PFSK-1 (cell line): ENCODE measurements around the gene ADGRB3.

ENCODE experiments used
- POLR2AphosphoS5 ChIP-seq: IDR thresholded peaks from 2 replicates; pipeline ENCODE4 v1.6.1; 2012; ENCODE audit warnings: low read depth, mild to moderate bottlenecking, control low read depth, low read length, moderate library complexity
- SIN3A ChIP-seq: IDR thresholded peaks from 2 replicates; pipeline ENCODE4 v1.6.1; 2012; ENCODE audit warnings: mild to moderate bottlenecking, low read length, moderate library complexity, borderline replicate concordance; ENCODE audit not compliant: insufficient read depth
- TF ChIP-seq, protein P1 (sequence below), 2 experiments: IDR thresholded peaks; 2 replicates each; pipeline versions ENCODE4 v1.6.1 to v1.8.0; 2011 to 2012; ENCODE audit warnings: low read depth in 2 of 2, low read length in 2 of 2, control low read depth in 1 of 2, inconsistent platforms in 1 of 2, mild to moderate bottlenecking in 1 of 2, moderate library complexity in 1 of 2; ENCODE audit not compliant: insufficient read depth in 1 of 2

DNA sequence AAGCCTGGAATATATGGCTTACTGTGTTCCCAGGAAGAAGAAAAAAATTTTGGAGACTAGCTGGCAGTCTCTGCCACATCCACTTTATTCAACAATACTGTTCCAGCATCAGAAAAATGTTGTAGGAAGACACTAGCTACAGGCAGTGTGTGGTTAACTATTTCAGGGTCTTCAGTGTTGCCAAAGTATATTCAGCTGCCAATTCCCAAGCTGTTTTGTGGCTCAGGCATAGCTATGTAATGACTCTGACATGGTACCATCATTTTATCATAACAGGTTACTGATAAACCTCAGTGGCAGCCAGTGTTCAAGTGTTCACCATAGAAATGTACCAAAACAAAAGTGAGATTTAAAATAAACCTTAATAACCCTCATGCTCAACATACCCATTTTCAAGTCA is 503.1 kb downstream of the ADGRB3 start:
- TF ChIP-seq SIN3A (no peak), POLR2AphosphoS5 (no peak)
- TF ChIP-seq, protein P1, sequence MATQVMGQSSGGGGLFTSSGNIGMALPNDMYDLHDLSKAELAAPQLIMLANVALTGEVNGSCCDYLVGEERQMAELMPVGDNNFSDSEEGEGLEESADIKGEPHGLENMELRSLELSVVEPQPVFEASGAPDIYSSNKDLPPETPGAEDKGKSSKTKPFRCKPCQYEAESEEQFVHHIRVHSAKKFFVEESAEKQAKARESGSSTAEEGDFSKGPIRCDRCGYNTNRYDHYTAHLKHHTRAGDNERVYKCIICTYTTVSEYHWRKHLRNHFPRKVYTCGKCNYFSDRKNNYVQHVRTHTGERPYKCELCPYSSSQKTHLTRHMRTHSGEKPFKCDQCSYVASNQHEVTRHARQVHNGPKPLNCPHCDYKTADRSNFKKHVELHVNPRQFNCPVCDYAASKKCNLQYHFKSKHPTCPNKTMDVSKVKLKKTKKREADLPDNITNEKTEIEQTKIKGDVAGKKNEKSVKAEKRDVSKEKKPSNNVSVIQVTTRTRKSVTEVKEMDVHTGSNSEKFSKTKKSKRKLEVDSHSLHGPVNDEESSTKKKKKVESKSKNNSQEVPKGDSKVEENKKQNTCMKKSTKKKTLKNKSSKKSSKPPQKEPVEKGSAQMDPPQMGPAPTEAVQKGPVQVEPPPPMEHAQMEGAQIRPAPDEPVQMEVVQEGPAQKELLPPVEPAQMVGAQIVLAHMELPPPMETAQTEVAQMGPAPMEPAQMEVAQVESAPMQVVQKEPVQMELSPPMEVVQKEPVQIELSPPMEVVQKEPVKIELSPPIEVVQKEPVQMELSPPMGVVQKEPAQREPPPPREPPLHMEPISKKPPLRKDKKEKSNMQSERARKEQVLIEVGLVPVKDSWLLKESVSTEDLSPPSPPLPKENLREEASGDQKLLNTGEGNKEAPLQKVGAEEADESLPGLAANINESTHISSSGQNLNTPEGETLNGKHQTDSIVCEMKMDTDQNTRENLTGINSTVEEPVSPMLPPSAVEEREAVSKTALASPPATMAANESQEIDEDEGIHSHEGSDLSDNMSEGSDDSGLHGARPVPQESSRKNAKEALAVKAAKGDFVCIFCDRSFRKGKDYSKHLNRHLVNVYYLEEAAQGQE (IDR thresholded peaks at IDR 0.05; ENCODE audit: insufficient read depth in 1 of 2, low read depth in 2 of 2, low read length in 2 of 2) = no peak
